Caco-2 (cell line): ENCODE results near the gene NOD2. TPM values are rescaled to one million over a fixed set of nuclear protein-coding genes. Genes with fewer than 3 reads are reported as not detected.

ENCODE experiments used
- BruUV-seq: library from RNA; stranded (reverse); fragments of 400-500 nt; replicated peaks from 2 replicates; lab custom pipeline; 2021; lab: Mats Ljungman, UMichigan
- CTCF ChIA-PET: fragments of 300-600 bp; sonication (Branson Sonifier 250); formaldehyde crosslinking; loops from one replicate; lab custom pipeline; 2022; ENCODE audit warnings: antibody characterized with exemption; lab: Charles Lee
- POLR2A ChIA-PET: fragments of 300-600 bp; sonication (Branson Sonifier 250); formaldehyde crosslinking; loops from one replicate; lab custom pipeline; 2022; ENCODE audit warnings: antibody characterized with exemption; lab: Charles Lee
- DNase-seq, 2 experiments: peaks; one replicate each; pipeline versions ENCODE4 v3.0.0 to v3.0.0-alpha.2; 2020 to 2022
- H3K27me3 ChIP-seq: replicated peaks from 2 replicates; pipeline ENCODE4 v1.6.0; 2011; ENCODE audit warnings: low read length; ENCODE audit not compliant: control insufficient read depth, insufficient read depth
- H3K36me3 ChIP-seq: 2 replicates; pipeline ENCODE4 v1.5.1; 2011; ENCODE audit warnings: low read length; ENCODE audit not compliant: control insufficient read depth, insufficient read depth
- H3K4me1 ChIP-seq: fragments of 250-450 bp; sonication (Bioruptor Pico); 2 replicates; pipeline ENCODE4 v1.5.1; 2020; ENCODE audit warnings: mild to moderate bottlenecking
- H3K4me3 ChIP-seq: 2 replicates; pipeline ENCODE4 v1.5.1; 2011; ENCODE audit warnings: low read depth, mild to moderate bottlenecking, control low read depth, low read length
- H3K9me3 ChIP-seq: fragments of 250-450 bp; sonication (Bioruptor Pico); 2 replicates; pipeline ENCODE4 v1.5.1; 2020; ENCODE audit warnings: mild to moderate bottlenecking, moderate library complexity
- H3K27ac Mint-ChIP-seq: one replicate; pipeline ENCODE4 v1.8.0; 2022; ENCODE audit warnings: mixed read lengths; ENCODE audit not compliant: unreplicated experiment
- H3K27me3 Mint-ChIP-seq: one replicate; pipeline ENCODE4 v1.8.0; 2022; ENCODE audit warnings: mixed read lengths; ENCODE audit not compliant: insufficient read depth, unreplicated experiment
- H3K36me3 Mint-ChIP-seq: one replicate; pipeline ENCODE4 v1.8.0; 2022; ENCODE audit warnings: mild to moderate bottlenecking, mixed read lengths; ENCODE audit not compliant: insufficient read depth, unreplicated experiment
- H3K4me1 Mint-ChIP-seq: one replicate; pipeline ENCODE4 v1.8.0; 2022; ENCODE audit warnings: low read depth, mixed read lengths; ENCODE audit not compliant: unreplicated experiment
- H3K4me3 Mint-ChIP-seq: one replicate; pipeline ENCODE4 v1.8.0; 2022; ENCODE audit warnings: mild to moderate bottlenecking, moderate library complexity, mixed read lengths; ENCODE audit not compliant: unreplicated experiment
- H3K9me3 Mint-ChIP-seq: one replicate; pipeline ENCODE4 v1.8.0; 2022; ENCODE audit warnings: mixed read lengths; ENCODE audit not compliant: unreplicated experiment
- intact Hi-C: fragments of 100-400 bp; cut with micrococcal nuclease; formaldehyde crosslinking; loops from one replicate; pipeline ENCODE4 v1.10.0; 2022; ENCODE audit not compliant: unreplicated experiment
- total RNA-seq: library from RNA; stranded (reverse); gene quantifications from 2 replicates; pipeline ENCODE4 v1.2.3, GENCODE V29; 2022
- TF ChIP-seq, protein P1 (sequence below), 2 experiments: fragments of 200-600 bp in 1 of 2; IDR thresholded peaks; 1 replicate in 1 of 2; 2 replicates in 1 of 2; pipeline versions ENCODE4 v1.5.1 to v1.8.0; 2011 to 2022; ENCODE audit warnings: antibody characterized with exemption in 1 of 2, control low read depth in 1 of 2, inconsistent platforms in 1 of 2, low read depth in 1 of 2, low read length in 1 of 2, mild to moderate bottlenecking in 1 of 2, moderate library complexity in 1 of 2; ENCODE audit not compliant: insufficient read depth in 1 of 2, severe bottlenecking in 1 of 2, unreplicated experiment in 1 of 2

The NOD2 gene
- total RNA-seq, 1 experiment from 2014 or later: 0.23 TPM

DNA sequence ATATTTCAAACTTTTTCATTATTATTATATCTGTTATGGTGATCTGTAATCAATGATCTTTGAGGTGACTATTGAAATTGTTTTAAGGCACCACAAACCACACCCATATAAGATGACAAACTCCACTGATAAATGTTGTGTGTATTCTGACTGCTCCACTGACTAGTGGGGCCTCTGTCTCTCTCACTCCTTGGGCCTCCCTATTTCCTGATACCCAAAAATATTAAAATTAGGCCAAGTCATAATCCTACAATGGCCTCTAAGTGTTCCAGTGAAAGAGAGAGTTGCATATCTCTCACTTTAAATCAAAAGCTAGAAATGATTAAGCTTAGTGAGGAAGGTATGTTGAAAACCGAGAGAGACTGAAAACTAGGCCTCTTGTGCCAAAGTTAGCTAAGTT is 71.9 kb downstream of the NOD2 start:
- no TSS peak for BruUV-seq
- POLR2A ChIA-PET: no interaction called here
- H3K27me3 ChIP-seq: no peaks in the 10 kb centered on the region
- Mint-ChIP-seq H3K27me3 (no peaks in the 10 kb centered on the region), H3K27ac (no peak overlapping the region), H3K4me3 (no peak overlapping the region), H3K4me1 (no peaks in the 10 kb centered on the region), H3K36me3 (no peaks in the 10 kb centered on the region), H3K9me3 (peaks cover 13% of the 10 kb centered on the region)
- no peak for DNase-seq
- H3K36me3 ChIP-seq: no peaks in the 10 kb centered on the region
- no peak overlapping the region for H3K4me3 ChIP-seq
- TF ChIP-seq, protein P1, sequence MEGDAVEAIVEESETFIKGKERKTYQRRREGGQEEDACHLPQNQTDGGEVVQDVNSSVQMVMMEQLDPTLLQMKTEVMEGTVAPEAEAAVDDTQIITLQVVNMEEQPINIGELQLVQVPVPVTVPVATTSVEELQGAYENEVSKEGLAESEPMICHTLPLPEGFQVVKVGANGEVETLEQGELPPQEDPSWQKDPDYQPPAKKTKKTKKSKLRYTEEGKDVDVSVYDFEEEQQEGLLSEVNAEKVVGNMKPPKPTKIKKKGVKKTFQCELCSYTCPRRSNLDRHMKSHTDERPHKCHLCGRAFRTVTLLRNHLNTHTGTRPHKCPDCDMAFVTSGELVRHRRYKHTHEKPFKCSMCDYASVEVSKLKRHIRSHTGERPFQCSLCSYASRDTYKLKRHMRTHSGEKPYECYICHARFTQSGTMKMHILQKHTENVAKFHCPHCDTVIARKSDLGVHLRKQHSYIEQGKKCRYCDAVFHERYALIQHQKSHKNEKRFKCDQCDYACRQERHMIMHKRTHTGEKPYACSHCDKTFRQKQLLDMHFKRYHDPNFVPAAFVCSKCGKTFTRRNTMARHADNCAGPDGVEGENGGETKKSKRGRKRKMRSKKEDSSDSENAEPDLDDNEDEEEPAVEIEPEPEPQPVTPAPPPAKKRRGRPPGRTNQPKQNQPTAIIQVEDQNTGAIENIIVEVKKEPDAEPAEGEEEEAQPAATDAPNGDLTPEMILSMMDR (IDR thresholded peaks at IDR 0.05; ENCODE audit: insufficient read depth in 1 of 2, low read depth in 1 of 2, low read length in 1 of 2, severe bottlenecking in 1 of 2, unreplicated experiment in 1 of 2): no peak
- no peaks in the 10 kb centered on the region for H3K4me1 ChIP-seq
- no peaks in the 10 kb centered on the region for H3K9me3 ChIP-seq
- CTCF ChIA-PET: no interaction called here
- intact Hi-C loops: no loop called here

DNA sequence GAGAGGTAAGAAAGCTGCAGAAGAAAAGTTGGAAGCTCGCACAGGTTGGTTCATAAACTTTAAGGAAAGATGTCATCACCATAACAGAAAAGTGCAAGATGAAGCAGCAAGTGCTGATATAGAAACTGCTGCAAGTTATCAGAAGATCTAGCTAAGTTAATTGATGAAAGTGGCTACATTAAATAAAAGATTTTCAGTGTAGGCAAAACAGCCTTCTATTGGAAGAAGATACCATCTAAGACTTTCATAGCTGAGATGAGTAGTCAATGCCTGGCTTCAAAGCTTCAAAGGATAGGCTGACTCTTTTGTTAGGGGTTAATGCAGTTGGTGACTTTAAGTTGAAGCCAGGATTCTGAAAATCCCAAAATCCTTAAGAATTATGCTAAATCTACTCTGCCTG is 72.5 kb downstream of the NOD2 start:
- TF ChIP-seq, protein P1 (IDR thresholded peaks at IDR 0.05; ENCODE audit: insufficient read depth in 1 of 2, low read depth in 1 of 2, low read length in 1 of 2, severe bottlenecking in 1 of 2, unreplicated experiment in 1 of 2): no peak
- no peaks in the 10 kb centered on the region for H3K36me3 ChIP-seq
- no TSS peak for BruUV-seq
- Mint-ChIP-seq H3K27me3 (no peaks in the 10 kb centered on the region), H3K4me3 (no peak overlapping the region), H3K4me1 (no peaks in the 10 kb centered on the region), H3K9me3 (peaks cover 13% of the 10 kb centered on the region), H3K27ac (no peak overlapping the region), H3K36me3 (no peaks in the 10 kb centered on the region)
- POLR2A ChIA-PET: no interaction called here
- H3K4me1 ChIP-seq: no peaks in the 10 kb centered on the region
- intact Hi-C loops: no loop called here
- no peaks in the 10 kb centered on the region for H3K27me3 ChIP-seq
- CTCF ChIA-PET: no interaction called here
- no peak overlapping the region for H3K4me3 ChIP-seq
- DNase-seq: no peak
- no peaks in the 10 kb centered on the region for H3K9me3 ChIP-seq

DNA sequence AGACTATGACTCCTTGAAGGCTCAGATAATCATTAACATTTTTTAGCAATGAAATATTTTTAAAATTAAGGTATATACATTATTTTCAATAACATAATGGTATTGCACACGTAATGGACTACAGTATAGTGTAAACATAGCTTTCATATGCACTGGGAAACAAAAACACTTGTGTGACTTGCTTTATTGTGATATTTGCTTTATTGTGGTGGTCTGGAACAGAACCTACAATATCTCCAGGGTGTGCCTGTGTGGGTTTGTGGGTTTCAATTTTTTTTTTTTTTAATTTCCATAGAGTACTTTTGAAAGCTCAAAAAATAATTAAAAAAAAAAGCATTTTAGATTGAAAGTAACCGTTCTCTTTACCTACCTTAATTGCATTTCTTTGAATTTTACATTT is 73.8 kb downstream of the NOD2 start:
- Histone ChIP-seq H3K36me3 (no peaks in the 10 kb centered on the region), H3K27me3 (no peaks in the 10 kb centered on the region), H3K4me3 (no peak overlapping the region), H3K9me3 (no peaks in the 10 kb centered on the region), H3K4me1 (no peaks in the 10 kb centered on the region)
- H3K27me3 Mint-ChIP-seq: no peaks in the 10 kb centered on the region
- no peaks in the 10 kb centered on the region for H3K36me3 Mint-ChIP-seq
- H3K27ac Mint-ChIP-seq: no peak overlapping the region
- TF ChIP-seq, protein P1 (IDR thresholded peaks at IDR 0.05; ENCODE audit: insufficient read depth in 1 of 2, low read depth in 1 of 2, low read length in 1 of 2, severe bottlenecking in 1 of 2, unreplicated experiment in 1 of 2): no peak
- CTCF ChIA-PET: interaction anchor here (1.4 kb wide), 1 partner anchor 39 kb away, joined by 4 read pairs; no protein-coding TSS in a partner anchor
- POLR2A ChIA-PET: no interaction called here
- peaks cover 13% of the 10 kb centered on the region for H3K9me3 Mint-ChIP-seq
- BruUV-seq: no TSS peak
- no peak for DNase-seq
- intact Hi-C loops: no loop called here
- no peak overlapping the region for H3K4me3 Mint-ChIP-seq
- no peaks in the 10 kb centered on the region for H3K4me1 Mint-ChIP-seq
